NCI-H524 treated with DMSO at 0.1 percent for 48 hours (cell line): ENCODE data around the gene KCNJ6.
"Not testable (repeated sequence)": the region's sequence is repeated elsewhere in the genome, so short reads cannot be mapped to it uniquely, and the experiment has no call there.

Experiments
- DNase-seq: peaks from one replicate; lab custom pipeline; 2025; lab: John Stamatoyannopoulos, UW

KCNJ6 gene

DNA sequence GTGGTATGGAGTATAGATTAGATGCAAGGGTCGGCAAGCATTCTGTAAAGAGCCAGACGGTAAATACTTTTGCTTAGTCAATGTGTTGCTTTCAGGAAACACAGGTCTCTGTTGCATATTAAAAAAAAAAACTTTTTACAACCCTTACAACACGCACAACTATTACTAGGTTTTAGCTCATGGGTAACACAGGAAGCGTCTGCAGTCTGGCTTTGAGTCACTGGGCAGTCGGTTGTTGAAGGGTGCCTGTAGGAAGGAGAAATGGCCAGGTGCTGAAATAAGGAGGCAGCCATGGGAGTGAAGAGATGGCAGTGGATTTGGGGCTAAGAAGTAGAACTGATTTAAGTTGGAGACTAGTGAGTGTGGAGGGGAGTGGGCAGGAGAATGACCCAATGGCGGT, 192.1 kb downstream of the KCNJ6 start:
- no peak for DNase-seq

- DNase-seq, result no peak
Observed at GRCh38 chr21:37717534-37717933, 198.7 kb downstream of the KCNJ6 start.

- DNase-seq, result not testable (repeated sequence)
Observed at GRCh38 chr21:37712569-37712934, 203.7 kb downstream of the KCNJ6 start.

DNA sequence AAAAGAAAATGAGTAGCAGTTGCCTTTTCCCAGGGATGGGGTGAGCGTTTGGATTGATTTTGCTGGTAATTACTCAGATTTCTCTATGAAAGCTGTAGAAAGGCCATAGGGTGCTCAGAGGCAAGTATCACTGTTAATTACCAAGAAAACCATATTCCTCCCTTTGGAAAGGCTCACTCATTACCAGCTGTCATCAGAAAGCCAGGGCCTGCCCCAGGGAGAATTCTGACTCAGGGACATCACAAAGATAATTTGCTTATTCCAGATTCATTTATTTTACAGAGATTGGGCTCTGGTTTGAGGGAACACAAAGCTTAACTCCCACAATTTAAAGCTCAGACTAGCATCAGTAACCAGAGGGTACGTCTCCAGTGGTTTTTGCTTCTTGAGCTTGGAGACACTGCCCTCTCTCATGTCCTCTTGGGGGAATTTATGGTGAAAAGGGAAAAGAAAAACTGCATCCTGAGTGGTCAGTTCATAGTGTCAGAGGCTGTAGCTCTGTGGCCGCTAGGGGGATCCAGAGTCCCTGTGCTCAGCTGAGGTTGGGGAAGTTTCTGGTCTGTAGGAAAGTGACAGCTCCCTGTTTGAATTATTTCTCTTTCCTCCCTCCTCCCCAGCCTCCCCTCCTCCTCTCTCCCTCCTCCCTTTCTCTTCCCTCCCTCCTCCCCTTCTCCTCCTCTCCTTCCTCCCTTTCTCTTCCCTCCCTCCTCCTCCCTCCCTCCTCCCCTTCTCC, 204.3 kb downstream of the KCNJ6 start:
- DNase-seq, result peak; percentile 8

DNA sequence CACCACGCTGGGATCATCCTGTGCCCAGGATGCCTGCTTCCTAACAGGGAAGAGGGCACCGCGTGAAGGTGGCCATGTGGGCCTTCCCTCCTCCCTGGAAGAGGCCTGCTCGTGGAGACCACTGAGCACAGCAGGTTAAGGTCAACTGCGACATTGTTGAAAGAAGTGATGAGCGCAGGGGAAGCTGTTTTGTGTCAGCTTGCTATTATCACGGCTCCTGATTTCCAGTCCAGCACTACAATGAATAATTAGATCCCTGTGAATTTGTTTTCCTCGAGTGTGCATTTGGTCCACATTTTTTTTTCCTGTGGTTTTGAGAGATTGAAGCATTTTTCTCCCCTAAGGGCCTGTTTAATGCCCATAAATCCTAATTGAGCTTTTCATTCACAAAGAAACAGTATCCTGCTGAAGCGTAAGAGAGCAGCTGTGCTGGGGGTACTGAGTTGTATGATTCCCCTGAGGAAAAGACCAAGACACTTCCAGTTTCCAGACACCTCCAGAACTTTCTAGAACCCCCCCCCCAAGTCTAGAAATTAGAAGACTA, 204.9 kb downstream of the KCNJ6 start:
- DNase-seq, result no peak

GRCh38 chr21:37710546-37711285, 205.5 kb downstream of the KCNJ6 start:
- DNase-seq, result no peak

- DNase-seq, result no peak
Observed at GRCh38 chr21:37704751-37705150, 211.5 kb downstream of the KCNJ6 start.

DNA sequence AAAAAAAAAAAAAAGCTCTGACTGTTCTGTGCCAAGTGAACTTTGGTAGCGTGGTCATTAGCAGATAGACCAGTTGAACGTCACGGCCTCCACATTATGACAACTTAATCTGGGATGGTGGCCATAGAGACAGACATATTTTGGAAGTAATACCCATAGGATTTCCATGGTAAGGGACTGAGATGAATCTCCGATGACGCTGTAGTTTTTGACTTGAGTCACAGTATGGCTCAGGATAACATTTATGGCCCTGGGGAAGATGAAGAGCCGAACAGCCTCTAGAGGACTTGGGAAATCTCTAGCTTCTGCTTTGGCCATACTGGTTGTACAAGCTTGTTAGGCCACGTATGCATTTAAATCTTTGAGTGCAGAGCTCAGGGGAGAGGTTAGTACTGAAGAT, 214.0 kb downstream of the KCNJ6 start:
- no peak for DNase-seq

- peak; percentile 76 for DNase-seq
Observed at GRCh38 chr21:37700641-37701202, 215.5 kb downstream of the KCNJ6 start.

DNA sequence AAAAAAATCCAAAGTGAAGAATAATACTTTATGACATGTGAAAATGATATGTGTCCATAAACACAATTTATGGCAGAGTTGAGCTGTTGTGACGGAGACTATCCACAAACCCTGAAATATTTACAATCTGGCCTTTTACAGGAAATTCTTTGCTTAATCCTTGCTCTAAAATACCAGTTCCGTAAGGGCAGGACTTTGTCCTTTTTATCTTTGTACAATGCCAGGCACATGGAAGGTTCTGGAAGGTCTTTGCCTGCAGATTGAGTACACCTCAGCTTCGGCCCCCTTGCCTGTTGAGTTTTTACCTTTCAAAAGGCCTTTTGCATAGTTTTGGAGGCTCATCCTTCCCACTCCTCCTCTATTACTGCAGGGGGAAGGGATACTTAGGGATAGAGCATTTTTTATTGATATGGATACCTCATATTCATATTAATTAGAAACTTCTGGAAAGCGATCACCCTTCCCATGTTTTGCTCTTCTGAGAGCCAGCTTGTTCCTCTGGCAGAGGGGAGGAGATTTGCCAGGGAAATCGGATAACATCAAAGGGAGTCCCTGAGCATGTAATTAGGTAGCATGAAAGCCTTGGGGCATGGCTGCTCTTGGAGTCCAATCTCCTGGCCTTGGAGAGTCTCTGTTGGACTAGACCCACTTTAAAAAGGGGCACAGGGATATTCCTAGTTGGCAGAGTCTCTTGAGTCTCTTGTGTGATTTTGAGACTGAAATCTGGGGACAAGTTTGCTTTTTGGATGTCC, 217.1 kb downstream of the KCNJ6 start:
- DNase-seq, result no peak

DNA sequence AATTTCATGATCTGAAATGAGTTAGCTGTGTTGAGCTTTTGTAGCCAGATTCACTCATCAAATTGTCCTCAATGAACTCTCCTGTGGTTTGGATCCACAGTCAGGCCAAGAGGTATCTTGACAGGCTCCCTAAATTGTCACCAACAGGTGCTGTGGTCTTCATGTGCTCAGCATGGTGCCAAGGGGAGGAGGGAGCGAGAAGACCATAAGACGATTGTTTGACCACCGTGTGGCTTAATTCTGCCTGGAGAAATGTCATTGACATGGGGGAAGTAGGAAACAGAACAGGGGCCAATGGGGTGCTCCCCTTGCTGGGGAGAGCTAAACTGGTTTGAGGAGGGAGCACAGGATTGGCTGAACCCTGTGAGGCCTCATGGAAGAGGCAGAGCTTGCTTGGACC, 219.3 kb downstream of the KCNJ6 start:
- DNase-seq, result no peak

DNA sequence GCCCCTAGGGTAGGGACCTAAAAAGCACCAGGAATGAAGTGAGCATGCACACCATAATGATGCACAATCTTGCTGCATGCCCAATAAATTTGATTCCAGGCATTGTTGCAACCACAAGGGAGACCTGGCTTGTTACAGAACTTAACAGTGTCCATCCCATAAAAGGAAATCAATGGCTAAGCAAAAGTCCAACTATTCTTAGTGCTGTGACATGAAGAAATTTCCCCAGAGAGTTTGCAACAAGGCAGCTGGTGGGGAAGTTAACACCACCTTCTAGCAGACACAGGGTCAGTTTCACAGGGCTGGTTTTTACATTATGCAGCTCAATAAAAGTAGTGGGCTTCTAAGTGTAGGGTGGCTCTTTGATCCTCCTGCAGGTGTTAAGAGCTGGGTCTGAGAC, 221.1 kb downstream of the KCNJ6 start:
- DNase-seq, result no peak

DNA sequence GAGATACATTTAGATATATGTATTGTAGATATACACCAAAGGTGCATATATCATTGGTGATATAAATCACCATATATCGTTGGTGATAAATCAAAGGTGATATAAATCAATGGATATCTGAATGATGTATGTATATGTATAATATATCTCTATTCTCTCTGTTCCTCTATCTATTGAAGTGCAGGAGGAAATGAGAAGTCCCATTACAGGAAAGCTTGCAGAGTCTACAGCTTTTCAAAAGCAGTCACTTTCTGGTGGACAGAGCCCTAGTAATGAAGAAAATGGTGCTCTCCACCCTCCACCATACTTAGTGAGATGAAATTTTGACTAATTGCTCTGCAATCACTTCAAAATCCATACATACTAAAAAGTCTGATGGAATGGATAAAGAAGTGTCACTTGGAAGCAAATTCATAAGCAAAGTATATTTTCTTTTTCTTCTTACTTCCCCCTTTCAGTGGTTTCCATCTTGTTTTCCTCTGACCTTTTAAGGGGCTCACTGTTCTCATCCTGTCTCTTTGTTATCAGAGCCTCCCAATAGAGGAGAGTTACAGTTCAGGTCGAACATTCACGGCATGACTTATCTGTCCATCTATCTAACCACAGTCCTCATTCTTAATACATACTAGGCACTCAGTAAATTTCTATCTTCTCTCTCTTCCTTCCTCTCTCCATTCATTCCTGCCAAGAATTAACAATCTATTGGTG, 227.2 kb downstream of the KCNJ6 start:
- DNase-seq, result no peak

DNA sequence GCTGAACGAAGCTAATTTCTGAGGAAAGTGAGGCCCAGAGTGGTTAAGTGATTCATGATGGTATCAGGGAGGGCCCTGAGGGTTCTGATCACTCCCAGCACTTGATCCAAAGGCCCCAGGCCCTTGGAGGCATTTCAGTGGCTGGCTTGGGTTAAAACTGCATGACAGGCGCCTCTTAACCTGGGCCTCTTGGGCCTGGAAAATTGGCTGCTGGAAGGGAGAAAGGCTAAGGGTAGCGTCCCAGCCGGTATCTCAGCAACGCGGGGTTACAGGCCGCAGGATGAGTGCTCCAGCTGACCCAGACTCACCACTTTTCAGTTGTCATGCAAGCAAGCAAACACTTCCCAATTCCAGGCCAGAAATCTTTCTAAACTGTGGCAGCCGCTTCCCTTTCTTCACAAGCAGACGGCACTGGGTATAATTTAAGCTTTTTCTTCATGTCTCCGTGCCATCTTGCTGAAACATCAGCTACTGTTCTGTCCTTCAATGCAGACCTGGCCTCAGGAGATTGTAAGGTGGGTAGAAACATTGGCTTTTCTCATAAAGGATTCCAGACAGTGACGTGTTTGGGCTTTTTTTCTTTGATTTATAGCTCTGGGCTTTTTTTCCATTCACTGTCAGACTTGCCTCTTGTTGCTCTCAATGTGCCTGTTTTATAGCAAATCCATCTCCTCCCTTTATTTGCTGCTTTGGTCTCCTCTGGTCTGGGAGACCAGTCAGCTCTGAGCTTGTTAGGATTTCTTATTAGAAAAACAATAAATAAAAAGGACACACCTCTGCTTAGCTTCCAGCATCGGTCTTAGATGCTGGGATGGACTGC, 229.1 kb downstream of the KCNJ6 start:
- DNase-seq, result no peak

GRCh38 chr21:37684547-37684946, 231.7 kb downstream of the KCNJ6 start:
- no peak for DNase-seq

GRCh38 chr21:37684115-37684493, 232.2 kb downstream of the KCNJ6 start:
- no peak for DNase-seq

DNA sequence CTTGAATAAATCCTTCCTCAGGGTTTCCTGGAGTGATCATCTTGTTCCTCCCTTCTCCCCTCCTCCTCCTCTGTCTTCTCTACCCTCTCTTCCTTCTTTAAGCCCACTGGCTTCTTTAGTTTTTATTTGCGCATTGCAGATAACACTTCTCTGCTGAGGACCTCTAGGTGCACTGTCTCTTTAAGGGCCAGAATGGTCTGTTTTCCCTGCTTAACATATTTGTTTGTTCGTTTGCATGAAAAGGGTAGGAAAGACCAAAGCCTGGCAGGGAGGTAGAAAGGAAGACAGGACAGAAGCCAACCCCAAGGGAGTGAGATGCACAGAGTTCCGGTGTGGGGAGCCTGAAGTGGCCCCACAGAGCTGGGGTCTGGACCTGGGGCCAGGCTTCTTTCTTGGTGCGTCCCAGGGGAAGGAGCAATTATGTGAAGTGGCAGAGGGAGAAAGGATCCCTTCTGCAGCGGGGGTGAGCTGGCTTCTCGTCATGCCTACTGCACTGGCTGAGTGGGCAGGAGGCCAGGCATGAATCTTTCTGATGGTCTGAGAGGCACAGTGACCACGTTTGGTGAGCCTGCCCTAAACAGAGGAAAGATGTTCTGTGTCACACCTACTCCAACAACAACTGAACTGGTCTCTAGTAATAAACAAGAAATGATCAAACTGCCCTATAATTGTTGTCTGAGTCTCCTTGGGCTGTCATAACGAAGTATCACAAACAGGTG, 232.7 kb downstream of the KCNJ6 start:
- no peak for DNase-seq

GRCh38 chr21:37682966-37683365, 233.3 kb downstream of the KCNJ6 start:
- DNase-seq, result no peak

GRCh38 chr21:37677006-37677405, 239.3 kb downstream of the KCNJ6 start:
- no peak for DNase-seq

GRCh38 chr21:37675202-37675801, 241.0 kb downstream of the KCNJ6 start:
- no peak for DNase-seq
